HG03066 (cell line): ENCODE data around the gene ZNF107.
"Not testable (repeated sequence)": the region's sequence is repeated elsewhere in the genome, so short reads cannot be mapped to it uniquely, and the experiment has no call there.

ENCODE experiments used
- ATAC-seq: cut with Tn5 transposase; IDR thresholded peaks from one replicate; pipeline ENCODE4 v1.9.1; 2021; ENCODE audit warnings: low read depth; ENCODE audit not compliant: unreplicated experiment

ZNF107 gene

DNA sequence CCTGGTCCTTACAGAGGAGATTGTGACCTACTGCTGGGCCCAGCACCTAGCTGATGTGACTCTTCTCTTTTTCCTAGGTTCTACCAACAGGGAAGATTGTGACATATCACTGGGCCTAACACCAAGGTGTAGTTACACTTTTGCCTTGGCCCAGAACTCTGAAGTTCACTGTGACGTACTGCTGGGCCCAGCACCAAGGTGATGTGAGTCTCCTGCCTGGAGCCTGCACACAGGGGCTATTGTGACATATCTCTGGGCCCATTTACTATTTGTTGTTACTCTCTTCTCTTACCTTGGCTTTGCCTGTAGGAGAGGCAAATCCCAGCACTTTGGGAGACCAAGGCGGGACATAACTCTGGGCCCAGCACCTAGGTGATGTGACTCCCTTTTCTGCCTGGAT, 23.1 kb upstream of the ZNF107 start:
- no peak for ATAC-seq

DNA sequence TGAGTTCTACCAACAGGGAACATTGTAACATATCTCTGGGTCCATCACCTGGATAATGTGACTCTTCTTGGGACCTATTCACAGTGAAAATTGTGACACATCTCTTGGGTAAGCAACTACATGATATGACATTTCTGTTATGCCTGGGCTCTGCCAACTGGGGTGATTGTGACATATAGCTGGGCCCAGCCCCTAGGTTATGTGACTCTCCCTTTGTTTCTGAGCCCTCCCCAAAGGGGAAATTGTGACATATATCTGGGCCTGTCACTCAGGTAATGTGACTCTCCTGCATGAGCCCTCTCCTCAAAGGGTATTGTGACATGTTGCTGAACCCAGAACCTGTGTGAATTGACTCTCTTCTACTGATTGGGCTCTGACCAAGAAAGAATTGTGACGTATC, 22.4 kb upstream of the ZNF107 start:
- ATAC-seq: no peak

DNA sequence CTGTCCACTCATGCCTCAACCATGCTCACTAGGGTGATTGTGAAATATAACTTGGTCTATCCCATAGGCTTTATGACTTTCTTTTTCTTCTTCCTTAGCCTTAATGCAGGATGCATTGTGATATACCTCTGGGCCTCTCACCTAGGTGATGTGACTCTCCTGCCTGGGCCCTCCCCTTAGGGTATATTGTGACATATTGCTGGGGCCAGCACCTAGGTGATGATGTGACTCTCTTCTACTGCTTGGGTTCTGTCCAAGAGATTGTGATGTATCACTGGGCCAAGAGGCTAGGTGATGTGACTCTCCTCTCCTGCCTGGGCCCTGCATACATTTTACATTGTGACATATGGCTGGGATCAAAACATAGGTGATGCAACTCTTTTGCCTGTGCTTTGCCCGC, 14.7 kb upstream of the ZNF107 start:
- ATAC-seq: no peak

DNA sequence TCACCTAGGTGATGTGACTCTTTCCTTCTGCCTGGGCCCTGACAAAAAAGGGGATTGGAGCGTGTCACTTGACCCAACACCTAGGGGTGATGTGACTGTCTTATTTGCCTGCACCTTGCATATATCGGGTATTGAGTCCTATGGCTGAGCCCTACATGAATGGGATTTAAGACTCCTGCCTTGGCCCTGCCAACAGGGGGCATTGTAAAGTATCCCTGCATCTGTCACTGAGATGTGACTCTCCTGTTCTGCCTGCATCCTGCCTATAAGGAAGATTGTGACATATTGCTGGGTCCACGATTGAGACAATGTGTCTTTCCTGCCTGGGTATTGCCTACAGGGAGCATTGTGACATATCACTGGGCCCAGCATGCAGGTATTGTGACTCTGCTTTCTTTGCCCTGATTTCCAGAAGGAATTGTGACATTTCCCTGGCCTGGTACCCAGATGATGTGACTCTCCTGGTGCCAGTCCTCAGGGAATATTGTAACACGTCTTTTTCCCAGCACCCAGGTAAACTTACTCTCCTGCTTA, 14.2 kb upstream of the ZNF107 start:
- ATAC-seq: no peak

DNA sequence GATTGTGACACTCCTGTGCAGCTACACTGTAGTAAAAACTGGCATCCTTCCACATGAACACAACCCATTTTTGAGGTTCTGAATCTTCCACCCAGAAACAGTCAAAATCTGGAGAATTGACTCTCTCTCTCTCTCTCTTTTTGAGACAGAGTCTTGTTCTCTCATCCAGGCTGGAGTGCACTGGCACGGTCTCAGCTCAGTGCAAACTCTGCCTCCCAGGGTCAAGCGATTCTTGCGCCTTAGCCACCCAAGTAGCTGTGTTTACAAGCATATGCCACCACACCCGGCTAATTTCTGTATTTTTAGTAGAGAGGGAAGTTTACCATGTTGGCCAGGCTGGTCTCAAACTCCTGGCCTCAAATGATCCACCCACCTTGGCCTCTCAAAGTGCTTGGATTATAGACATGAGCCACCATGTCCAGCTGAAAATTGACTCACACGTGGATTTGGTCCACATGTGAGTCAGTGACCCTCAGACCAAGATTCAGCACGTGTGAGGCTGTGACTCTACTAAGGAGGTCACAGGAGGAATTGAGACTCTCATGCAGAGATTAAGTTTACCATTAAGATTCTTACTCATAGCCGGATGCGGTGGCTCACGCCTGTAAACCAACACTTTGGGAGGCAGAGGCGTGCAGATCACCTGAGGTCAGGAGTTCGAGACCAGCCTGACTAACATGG, 12.1 kb upstream of the ZNF107 start:
- ATAC-seq: no peak

DNA sequence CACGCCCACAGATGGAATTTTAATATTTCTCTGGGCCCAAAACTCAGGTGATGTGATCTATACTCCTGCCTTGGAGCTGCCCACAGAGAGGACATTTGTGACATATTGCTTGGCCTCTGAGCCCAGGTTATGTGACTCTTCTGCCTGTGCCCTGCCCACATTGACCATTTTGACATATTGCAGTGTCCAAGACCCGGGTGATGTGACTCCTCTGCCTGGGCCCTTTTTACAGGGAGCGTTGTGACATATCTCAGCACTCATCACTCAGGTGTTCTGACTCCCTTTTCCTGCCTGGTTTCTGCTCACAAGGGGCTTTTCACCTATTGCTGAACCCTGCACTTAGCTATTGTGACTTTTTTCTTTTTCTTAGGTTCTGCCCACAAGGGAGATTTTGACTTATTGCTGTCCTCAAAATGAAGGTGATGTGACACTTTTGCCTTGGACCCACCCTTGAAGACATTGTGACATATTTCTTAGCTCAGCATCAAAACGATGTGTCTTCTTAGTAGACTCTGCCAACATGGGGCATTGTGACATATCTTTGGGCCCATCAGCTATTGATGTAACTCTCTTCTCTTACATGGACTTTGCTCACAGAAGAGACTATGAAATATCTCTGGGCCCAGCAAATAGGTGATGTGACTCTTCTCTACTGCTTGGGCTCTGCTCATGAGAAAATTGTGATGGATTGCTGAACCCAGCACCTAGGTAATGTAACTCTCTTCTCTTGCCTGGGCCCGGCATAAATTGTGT, 11.0 kb upstream of the ZNF107 start:
- no peak for ATAC-seq

DNA sequence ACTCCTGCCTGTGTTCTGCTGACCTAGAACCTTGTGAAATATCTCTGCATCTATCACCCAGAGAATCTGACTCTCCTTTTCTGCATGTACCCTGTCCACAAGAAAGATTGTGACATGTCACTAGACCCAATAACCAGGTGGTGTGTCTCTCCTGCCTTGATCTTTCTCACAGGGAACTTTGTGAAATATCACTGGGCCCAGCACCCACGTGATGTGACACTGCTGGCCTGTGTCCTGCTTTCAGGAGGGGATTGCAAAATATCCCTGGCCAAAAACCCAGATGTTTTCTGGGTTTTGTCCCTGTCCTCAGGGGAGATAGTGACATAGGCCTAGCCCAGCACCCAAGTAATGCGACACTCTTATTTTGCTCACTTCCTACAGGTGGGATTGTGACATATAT, 10.1 kb upstream of the ZNF107 start:
- no peak for ATAC-seq

DNA sequence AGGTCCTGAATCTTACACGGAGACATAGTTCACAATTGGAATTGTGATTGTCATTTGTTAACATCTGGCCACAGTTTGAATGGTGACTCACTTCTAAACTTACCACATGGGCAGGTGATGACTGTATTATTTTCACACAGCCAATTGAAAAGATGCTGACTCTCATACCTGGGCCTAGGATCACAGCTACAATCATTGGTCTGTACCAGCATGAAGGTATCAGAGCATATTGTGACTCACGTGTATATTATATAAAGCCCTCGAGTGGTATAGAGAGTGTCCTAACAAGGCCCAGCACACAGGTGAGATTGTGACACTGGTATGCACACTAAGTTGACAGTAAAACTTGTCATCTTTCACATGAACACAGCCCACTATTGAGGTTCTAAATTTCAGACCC, 9.4 kb upstream of the ZNF107 start:
- ATAC-seq: no peak

DNA sequence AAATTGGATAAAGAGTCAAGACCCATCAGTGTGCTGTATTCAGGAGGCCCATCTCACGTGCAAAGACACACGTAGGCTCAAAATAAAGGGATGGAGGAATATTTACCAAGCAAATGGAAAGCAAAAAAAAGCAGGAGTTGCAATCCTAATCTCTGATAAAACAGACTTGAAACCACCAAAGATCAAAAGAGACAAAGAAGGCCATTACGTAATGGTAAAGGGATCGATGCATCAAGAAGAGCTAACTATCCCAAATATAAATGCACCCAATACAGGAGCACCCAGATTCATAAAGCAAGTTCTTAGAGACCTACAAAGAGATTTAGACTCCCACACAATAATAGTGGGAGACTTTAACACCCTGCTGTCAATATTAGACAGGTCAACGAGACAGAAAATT, 3.8 kb upstream of the ZNF107 start:
- ATAC-seq: not testable (repeated sequence)

DNA sequence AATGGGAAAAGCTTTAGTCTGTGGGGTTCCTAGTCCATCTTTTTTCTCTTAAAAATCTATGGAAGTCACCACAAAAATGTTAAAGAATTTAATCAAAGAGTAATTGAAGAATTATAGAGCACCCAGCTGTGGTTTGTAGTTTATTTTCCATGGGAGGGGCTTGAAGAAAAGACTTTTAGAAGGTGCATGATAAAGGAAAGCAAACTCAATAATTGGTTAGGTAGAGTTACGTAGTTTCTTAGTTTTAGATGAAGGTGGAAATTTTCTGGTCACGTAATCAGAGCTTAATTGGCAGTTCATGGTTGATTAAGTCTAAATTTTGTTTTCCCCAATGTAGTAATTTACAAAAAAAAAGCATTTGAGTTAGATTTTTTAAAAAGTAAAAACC, 724 bp downstream of the ZNF107 start:
- ATAC-seq: no peak

DNA sequence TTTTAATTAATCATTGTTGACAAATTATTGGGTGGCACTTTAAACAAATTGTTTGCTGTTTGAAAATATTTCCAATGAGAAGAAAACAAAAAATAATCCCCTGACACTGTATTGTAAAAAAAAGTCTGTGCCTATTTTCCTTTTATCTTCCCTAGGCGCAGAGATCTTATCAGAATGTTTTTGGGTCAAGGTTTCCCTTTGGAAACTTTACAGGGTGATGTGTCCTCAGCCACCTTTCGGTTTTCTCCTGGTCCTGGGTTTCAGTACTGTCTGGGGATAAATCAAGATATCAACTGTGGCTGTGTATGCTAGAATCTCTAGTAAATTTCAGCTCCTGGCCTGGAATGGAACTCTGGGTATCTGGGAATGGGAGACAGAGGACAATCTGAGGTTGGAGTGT, 1.4 kb downstream of the ZNF107 start:
- no peak for ATAC-seq

DNA sequence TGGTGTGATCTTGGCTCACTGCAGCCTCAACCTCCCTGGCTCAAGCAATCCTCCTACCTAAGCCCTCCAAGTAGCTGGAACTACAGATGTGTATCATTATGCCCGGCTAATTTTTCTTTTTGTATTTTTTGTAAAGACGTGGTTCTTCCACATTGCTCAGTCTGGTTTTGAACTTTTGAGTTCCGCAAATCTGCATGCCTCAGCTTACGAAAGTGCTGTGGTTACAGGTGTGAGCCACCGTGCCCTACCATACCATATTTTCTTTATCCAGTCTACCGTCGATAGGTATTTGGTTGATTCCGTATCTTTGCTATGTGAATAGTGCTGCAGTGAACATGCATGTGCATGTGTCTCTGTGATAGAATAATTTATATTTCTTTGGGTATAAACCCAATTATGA, 6.5 kb downstream of the ZNF107 start:
- ATAC-seq: no peak

DNA sequence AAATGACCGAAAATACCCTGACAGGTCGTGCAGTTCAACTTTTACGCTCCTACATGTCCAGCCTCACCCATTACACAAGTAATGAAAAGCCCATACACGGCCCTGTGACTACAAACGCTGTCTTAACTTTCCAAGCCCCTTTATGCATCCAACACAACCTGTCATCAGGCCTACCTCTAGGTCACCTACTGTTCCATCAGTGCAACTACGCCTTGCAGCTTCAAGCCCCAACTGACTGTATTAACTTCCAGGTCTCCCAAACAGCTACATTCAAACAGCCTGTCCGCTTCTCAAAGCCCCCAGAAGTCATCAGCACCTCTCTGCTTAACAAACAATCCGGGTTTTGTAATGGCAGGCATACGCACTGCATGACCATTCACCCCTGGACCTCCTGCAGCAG, 19.2 kb downstream of the ZNF107 start:
- no peak for ATAC-seq

DNA sequence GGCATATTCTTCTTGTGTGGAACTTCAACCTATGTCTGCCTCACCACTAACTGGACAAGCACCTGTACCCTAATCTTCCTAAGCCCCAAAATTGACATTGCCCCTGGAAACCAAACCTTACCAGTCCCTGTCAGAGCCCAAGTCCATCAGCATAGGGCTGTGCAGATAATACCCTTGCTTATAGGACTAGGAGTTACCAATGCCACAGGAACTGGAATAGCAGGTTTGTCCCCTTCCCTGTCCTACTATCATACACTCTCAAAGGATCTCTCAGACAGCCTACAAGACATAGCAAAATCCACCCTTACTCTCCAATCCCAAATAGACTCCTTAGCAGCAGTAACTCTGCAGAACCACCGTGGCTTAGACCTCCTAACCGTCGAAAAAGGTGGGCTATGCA, 19.8 kb downstream of the ZNF107 start:
- ATAC-seq: no peak

DNA sequence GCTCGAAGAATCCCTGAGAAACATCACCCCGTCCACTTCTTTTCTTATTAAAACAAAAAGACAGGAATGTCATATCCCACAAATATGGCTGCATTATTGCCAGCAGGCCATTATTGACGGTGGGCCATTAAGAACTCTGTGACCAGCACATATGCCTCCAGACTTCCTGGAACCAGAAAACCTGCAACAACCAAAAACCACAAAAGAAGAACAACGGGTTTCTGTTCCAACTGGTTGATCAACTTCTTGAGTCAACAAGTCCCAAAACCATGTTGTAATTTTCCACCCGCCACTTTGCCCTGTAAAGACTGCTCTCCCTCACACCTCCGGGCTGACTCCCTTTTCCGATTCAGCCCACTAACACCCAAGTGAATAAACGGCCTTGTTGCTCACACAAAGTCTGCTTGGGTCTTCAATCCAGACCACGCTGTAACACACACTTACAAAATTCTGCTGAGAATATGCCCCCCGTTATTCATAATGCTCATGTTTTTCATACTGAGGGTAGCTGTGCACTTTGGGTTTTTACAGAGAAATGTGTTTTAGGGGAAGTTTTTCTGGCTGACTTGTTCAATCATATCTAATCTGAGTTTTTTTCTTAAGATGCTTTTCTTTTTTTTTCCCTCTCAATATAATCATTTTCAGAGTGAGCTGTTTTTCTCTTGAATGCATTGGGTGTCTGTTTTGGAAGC, 20.7 kb downstream of the ZNF107 start:
- ATAC-seq: no peak

DNA sequence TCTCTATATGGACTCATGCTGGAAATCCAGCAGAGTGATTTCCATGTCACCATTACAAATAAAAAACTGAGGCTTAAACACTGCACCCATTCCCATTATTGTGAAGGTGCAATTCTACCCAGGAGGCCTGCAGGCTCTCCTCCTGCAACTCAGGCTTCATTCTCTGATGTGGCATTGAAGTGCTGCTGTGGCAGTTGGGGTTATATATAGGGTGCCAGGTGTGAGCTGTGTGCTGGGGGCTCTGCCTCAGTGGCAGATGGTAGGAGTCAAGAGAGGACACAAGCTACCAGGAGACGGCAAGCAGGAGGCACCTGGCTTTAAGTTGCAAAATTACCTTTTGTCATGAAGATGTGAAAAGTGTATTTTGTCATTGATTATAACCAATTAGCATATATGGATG, 21.3 kb downstream of the ZNF107 start:
- ATAC-seq: no peak

DNA sequence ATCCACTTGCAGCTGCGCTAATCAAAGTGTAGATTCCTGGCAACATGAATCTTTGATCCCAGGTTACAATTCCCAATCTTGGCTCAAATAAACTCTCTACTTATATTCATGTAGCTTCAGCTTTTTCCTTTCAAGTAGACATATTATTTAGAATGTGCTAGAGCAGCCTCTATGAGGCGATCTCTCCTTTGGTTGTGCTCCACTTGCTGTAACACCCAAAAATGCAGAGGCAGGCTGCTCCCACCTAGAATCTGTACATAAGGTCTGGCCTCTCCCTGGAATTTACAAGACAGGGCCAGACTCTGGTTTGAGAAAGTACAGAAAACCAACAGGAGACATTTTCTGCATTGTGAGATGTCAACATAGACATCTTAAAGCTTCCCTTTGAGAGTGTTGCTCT, 23.1 kb downstream of the ZNF107 start:
- ATAC-seq: no peak

DNA sequence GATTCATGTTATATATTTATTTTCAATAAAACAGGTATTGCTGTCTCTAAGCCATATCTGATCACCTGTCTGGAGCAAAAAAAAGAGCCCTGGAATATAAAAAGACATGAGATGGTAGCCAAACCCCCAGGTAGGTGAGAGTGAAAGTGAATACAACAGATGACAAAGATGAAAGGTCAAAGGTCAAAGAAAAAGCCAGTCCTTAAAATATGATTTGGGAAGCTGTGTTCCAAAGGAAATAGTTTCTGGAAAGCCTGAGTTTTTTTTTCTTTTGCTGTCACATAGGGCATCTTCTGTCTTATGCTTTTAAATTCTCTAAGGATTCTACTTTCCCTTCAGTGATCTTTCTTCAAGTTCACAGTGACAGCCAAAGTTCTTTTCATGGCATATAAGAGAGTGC, 25.9 kb downstream of the ZNF107 start:
- ATAC-seq: no peak

DNA sequence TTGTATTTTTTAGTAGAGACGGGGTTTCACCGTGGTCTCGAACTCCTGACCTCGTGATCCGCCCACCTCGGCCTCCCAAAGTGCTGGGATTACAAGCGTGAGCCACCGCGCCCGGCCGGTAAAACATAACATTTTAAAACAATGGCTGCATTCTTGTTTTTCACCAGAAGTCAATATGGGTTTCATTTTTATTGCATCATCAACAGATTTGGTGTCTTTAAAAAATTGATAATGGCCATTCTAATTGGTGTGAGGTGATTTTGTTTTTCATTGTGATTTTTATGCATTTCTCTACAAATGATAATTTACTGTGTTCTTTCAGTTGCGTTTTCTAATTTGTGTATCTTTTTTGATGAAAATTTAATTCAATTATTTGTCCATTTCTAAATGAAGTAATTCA, 31.9 kb downstream of the ZNF107 start:
- ATAC-seq: not testable (repeated sequence)

DNA sequence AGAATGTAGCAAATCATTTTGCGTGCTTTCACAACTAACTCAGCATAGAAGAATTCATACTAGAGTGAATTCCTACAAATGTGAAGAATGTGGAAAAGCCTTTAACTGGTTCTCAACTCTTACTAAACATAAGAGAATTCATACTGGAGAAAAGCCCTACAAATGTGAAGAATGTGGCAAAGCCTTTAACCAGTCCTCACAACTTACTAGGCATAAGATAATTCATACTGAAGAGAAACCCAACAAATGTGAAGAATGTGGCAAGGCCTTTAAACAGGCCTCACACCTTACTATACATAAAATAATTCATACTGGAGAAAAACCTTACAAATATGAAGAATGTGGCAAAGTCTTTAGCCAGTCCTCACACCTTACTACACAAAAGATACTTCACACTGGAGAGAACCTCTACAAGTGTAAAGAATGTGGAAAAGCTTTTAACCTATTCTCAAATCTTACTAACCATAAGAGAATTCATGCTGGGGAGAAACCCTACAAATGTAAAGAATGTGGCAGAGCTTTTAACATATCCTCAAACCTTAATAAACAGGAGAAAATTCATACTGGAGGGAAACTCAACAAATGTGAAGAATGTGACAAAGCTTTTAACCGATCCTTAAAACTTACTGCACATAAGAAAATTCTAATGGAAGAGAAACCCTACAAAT, 40.8 kb downstream of the ZNF107 start:
- no peak for ATAC-seq

DNA sequence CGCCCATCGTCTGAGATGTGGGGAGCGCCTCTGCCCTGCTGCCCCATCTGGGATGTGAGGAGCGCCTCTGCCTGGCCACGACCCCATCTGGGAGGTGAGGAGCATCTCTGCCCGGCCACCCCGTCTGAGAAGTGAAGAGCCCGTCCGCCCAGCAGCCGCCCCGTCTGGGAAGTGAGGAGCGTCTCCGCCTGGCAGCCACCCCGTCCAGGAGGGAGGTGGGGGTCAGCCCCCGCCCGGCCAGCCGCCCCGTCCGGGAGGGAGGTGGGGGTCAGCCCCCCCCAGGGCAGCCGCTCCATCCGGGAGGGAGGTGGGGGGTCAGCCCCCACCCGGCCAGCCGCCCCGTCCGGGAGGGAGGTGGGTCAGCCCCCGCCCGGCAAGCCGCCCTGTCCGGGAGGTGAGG, 52.0 kb downstream of the ZNF107 start:
- not testable (repeated sequence) for ATAC-seq
